ENCODE results near the gene OPCML. TPM values are rescaled to one million over a fixed set of nuclear protein-coding genes. Genes with fewer than 3 reads are reported as not detected.

The OPCML gene
- total and polyA plus RNA-seq, 2 donors (not counting 1 experiment from before 2014, with no cell fraction given), result not detected

DNA sequence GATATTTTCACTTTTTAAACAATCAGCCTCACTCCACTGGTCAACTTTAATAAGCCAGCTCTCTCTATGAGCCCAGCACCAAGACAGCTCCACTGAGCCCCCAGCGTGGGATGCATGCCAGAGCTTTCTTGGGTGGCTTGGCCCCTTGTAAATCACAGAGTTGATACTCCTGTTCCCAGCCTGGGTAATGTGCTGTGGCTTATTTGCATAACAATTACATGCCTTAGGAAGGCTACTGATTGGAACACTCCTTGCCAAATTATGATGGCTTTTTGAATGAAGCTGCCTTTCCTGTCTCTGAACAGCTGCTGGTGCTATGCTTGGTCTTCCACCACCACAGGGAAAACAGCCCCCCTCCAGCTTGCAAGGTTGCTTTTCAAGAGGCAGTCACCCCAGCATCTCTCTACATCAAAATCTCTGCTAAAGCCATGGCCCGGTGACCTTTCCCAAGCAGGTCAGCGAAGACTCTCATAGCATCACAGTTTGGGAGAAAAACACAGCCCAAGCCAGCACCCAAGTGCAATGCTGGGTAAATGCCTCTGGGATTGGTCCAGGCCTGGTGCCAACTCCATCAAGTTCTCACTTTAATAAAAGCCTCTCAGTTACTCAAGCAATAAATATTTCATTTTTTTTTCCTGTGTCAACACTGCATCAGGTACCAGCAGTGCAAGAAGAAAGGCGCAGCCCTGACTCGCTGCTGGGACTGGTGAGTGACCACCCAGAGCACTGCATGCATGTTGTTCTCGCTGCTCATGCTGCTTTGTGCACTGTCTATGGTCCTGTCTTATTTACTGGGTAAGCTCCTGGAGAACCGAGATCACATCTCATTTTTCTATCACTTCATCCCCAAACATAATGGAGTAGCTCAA lies 549.3 kb downstream of the OPCML start:
- Histone ChIP-seq H3K36me3 (replicated peaks in 1 of 2; ENCODE audit: control extremely low read depth in 1 of 2, control insufficient read depth in 1 of 2, extremely low read depth in 1 of 2, insufficient read depth in 2 of 2, low read length in 1 of 2) (no peaks in the 10 kb centered on the region), H3K27ac (ENCODE audit: low read length in 2 of 2) (no peak overlapping the region), H3K9me3 (ENCODE audit: control extremely low read depth in 1 of 3, control insufficient read depth in 2 of 3, insufficient read depth in 1 of 3, low read length in 2 of 3) (peaks cover 0 to 5% (median 0%) of the 10 kb centered on the region in 3 donors), H3K4me1 (ENCODE audit: control insufficient read depth in 2 of 2, insufficient read depth in 2 of 2, low read length in 2 of 2) (no peaks in the 10 kb centered on the region), H3K4me3 (ENCODE audit: control extremely low read depth in 1 of 5, extremely low read depth in 1 of 5, insufficient read depth in 1 of 5, low read depth in 2 of 5, low read length in 4 of 5) (no peak overlapping the region), H4K20me1 (ENCODE audit: control insufficient read depth, insufficient read depth, low read length, poor library complexity, severe bottlenecking) (no peaks in the 10 kb centered on the region), H3K27me3 (replicated peaks in 1 of 4; ENCODE audit: control extremely low read depth in 1 of 4, control insufficient read depth in 3 of 4, insufficient read depth in 4 of 4, low read length in 3 of 4) (no peaks in the 10 kb centered on the region), H3K4me2 (replicated peaks; ENCODE audit: low read depth, low read length, poor library complexity, severe bottlenecking) (no peak overlapping the region), H3K9ac (ENCODE audit: low read length) (no peak overlapping the region), H3K79me2 (ENCODE audit: control insufficient read depth, insufficient read depth, low read length) (no peaks in the 10 kb centered on the region), H2AFZ (ENCODE audit: insufficient read depth, low read depth, low read length, poor library complexity, severe bottlenecking) (no peak overlapping the region)
- intact Hi-C loops (cut with micrococcal nuclease), result no loop called here
- 82% methylated on average over 7 of the region's 7 CpGs for WGBS (ENCODE audit: insufficient coverage)
- Mint-ChIP-seq H3K4me3 (no peak overlapping the region), H3K27ac (no peak overlapping the region), H3K9me3 (ENCODE audit: insufficient read depth) (no peaks in the 10 kb centered on the region), H3K4me1 (no peaks in the 10 kb centered on the region), H3K27me3 (no peaks in the 10 kb centered on the region)
- ATAC-seq (ENCODE audit: low read depth), result no peak
- POLR2A ChIA-PET, result no interaction called here
- TF ChIP-seq EZH2 (IDR thresholded peaks at IDR 0.05; ENCODE audit: borderline replicate concordance, insufficient read depth, low read depth, low read length, poor library complexity, severe bottlenecking), result no peak
- TF ChIP-seq CTCF (IDR thresholded peaks at IDR 0.05), result no peak
- CTCF ChIA-PET, result interaction anchor here (0.7 to 0.8 kb wide), 2 partner anchors 20 to 43 kb away, joined by 3 read pairs; no protein-coding TSS in a partner anchor
- no peak for DNase-seq
